ENCODE measurements around the gene SLC34A3.
"Not testable (repeated sequence)": the region's sequence is repeated elsewhere in the genome, so short reads cannot be mapped to it uniquely, and the experiment has no call there.

DNA sequence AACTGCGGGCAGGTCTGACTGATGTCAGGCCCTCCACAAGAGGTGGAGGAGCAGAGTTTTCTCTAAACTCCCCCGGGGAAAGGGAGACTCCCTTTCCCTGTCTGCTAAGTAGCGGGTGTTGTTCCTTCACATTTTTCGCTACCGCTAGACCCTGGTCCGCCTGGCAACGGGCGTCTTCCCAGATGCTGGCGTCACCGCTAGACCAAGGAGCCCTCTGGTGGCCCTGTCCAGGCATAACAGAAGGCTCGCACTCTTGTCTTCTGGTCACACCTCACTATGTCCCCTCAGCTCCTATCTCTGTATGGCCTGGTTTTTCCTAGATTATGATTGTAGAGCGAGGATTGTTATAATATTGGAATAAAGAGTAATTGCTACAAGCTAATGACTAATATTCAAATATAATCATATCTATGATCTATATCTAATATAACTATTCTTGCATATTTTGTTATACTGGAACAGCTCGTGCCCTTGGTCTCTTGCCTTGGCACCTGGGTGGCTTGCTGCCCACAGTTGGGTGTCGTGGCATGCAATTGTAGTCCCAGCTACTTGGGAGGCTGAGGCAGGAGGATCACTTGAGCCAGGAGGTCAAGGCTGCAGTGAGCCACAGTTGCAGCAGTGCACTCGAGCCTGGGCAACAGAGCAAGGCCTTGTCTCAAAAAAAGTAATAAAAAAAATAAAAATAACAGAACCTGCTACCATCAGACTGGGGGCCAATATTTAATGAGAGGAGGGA lies 31.6 kb downstream of the SLC34A3 start:
- TF ChIP-seq, protein P1, sequence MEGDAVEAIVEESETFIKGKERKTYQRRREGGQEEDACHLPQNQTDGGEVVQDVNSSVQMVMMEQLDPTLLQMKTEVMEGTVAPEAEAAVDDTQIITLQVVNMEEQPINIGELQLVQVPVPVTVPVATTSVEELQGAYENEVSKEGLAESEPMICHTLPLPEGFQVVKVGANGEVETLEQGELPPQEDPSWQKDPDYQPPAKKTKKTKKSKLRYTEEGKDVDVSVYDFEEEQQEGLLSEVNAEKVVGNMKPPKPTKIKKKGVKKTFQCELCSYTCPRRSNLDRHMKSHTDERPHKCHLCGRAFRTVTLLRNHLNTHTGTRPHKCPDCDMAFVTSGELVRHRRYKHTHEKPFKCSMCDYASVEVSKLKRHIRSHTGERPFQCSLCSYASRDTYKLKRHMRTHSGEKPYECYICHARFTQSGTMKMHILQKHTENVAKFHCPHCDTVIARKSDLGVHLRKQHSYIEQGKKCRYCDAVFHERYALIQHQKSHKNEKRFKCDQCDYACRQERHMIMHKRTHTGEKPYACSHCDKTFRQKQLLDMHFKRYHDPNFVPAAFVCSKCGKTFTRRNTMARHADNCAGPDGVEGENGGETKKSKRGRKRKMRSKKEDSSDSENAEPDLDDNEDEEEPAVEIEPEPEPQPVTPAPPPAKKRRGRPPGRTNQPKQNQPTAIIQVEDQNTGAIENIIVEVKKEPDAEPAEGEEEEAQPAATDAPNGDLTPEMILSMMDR (IDR thresholded peaks at IDR 0.05; ENCODE audit: control extremely low read depth in 1 of 3, insufficient read depth in 1 of 3, low read depth in 1 of 3, low read length in 3 of 3) = peak in 2 of 3 experiments; percentile 18 to 38; a peak in 2 of 4 replicates
- not testable (repeated sequence) for TF ChIP-seq TAF1 (IDR thresholded peaks at IDR 0.05; ENCODE audit: low read depth, low read length)

All from H1 (cell line).